NCI-H82 treated with DMSO at 0.1 percent for 48 hours (cell line): ENCODE measurements around the gene FKBP6.
"Not testable (repeated sequence)": the region's sequence is repeated elsewhere in the genome, so short reads cannot be mapped to it uniquely, and the experiment has no call there.

ENCODE experiments used
- DNase-seq: peaks from one replicate; lab custom pipeline; 2025; ENCODE audit not compliant: unreplicated experiment; lab: John Stamatoyannopoulos, UW

Gene FKBP6

GRCh38 chr7:73356159-73356558, 28.2 kb downstream of the FKBP6 start:
- no peak for DNase-seq

GRCh38 chr7:73358590-73359275, 30.8 kb downstream of the FKBP6 start:
- no peak for DNase-seq

DNA sequence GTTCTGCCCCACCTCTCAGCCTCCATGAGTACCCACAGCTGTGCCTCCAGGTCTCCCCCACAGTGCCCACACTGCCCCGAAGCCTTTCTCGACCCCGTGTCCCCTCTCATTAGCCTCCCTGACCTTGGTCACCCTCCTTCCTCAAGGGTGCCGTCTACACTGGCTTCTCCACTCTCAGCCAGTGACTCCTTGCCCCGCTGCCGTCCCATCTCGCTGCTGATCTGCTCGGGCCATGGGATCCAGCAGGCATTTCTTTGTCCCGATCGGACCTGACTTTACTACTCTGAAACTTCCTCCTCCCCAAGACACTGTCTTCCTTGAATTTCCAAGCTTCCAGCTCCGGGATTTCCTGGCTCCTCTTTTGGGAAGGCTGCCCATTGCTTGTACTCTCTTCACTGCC, 31.3 kb downstream of the FKBP6 start:
- no peak for DNase-seq

DNA sequence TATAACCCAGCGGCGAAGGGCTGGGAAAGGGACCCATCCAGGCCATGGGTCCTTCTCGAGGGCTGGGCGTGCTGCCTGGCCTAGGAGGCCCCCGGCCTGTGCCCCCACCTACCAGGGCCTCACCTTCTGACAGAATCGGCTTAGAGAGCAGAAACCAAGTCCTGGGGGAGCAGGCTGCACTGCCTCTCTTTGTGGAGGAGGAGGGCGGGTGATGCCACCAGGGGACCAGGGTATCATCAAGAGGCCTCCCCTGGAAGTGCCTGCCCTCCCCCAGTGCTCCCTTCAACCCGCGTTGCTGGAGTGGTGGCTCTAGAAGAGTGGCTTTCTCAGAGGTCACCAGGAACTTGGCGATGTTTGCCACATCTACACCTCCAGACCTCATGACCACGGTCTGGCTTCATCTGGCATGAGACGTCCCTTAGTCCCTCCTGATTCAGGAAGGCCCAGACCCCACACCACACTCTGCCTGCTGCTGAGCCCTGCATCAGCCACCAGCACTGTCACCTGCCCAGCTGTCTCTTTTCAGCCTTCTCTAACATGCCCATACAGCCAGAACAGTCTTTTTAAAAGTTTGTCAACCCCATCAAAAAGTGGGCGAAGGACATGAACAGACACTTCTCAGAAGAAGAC, 31.9 kb downstream of the FKBP6 start:
- DNase-seq = no peak

- DNase-seq = not testable (repeated sequence)
These were observed 32.6 kb downstream of the FKBP6 start for GRCh38 chr7:73360590-73360989.

GRCh38 chr7:73363225-73364005, 35.5 kb downstream of the FKBP6 start:
- no peak for DNase-seq

- no peak for DNase-seq
These were observed 36.2 kb downstream of the FKBP6 start for GRCh38 chr7:73364006-73364728.

- no peak for DNase-seq
These were observed 38.2 kb downstream of the FKBP6 start for GRCh38 chr7:73366127-73366526.

GRCh38 chr7:73366990-73367389, 39.0 kb downstream of the FKBP6 start:
- no peak for DNase-seq

- no peak for DNase-seq
These were observed 41.0 kb downstream of the FKBP6 start for GRCh38 chr7:73369009-73369408.

- DNase-seq = no peak
These were observed 41.7 kb downstream of the FKBP6 start for GRCh38 chr7:73369622-73370021.

- DNase-seq = no peak
These were observed 45.8 kb downstream of the FKBP6 start for GRCh38 chr7:73373741-73374140.

- DNase-seq = not testable (repeated sequence)
These were observed 48.3 kb downstream of the FKBP6 start for GRCh38 chr7:73376262-73376661.

DNA sequence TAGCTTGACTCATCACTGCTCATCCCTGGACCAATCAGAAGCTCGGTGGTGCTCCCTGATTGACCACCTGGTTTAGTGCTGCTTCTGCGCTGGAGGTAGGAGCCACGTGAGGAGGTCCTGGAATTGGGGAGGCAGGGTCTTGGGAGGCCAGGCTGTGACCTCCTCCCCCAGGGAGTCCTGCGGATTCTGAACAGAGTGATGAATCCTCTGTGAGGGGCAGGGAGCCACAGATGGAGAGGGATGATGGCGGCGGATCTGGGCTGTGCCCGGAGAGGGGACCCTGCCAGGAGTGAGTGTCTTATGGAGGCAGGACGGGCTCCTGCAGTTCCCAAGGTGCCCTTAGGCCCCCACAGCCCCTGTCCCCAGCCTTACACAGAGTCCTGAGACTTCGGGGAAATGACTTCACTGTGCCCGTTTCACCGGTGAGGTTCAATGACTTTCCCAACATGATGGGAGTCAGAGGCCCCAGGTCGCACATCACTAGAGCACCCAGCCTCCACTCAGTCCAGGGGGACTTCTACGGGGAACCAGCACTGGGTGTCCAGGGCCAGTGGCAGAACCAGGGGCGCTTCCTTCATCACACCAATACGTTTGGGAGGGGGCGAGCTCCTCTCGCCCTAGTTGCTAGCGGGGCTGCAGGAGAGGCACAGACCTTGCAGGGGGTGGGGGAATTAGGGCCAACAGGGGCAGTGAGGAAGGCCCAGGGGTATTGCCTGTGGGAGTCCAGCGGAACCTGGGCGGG, 48.9 kb downstream of the FKBP6 start:
- DNase-seq = no peak

- not testable (repeated sequence) for DNase-seq
These were observed 49.6 kb downstream of the FKBP6 start for GRCh38 chr7:73377413-73378200.

DNA sequence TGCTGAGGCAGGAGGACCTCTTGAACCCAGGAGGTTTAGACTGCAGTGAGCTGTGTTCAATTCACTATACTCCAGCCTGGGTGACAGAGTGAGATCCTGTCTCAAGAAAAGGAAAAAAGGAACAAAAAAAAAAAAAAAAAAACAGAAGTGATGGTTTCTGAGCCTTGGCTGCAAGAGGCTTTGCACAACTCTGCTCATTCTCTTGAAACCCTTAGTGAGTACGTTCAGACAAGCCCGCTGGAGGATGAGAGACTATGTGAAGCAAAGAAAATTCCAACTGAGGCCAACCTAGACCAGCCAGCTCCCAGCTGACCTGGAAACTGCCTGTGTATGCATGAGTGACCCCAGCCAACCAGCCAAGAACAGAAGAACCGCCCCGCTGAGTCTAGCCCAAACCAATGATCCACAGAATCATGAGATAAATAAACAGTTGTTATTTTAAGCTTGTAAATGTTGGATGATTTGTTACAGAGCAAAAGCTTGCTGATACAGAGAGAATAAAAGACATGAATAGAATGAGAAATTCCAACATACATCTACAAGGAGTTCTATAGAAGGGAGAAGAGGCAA, 55.1 kb downstream of the FKBP6 start:
- no peak for DNase-seq

DNA sequence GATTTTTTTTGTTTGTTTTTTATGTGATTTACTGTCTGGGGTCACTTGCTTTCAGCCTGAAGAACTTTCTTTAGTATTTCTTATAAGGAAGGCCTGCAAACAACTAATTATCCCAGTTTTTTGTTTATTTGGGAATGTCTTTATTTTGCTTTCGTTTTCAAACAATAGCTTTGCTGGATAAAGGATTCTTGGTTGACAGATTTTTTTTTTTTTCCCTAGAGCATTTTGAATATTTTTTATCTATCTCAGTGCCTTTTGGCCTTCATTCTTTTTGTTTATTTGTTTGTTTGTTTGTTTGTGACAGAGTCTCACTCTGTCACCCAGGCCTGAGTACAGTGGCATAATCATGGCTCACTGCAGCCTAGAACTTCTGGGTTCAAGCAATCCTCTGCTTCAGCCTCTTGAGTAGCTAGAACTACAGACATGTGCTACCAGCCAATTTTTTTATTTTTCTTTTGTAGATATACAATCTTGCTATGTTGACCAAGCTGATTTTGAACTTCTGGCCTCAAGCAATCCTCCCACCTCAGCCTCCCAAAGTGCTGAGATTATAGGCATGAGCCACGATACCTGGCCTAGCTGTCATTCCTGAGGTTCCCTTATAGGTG, 59.4 kb downstream of the FKBP6 start:
- no peak for DNase-seq

GRCh38 chr7:73387908-73388414, 60.0 kb downstream of the FKBP6 start:
- no peak for DNase-seq

GRCh38 chr7:73391396-73391795, 63.4 kb downstream of the FKBP6 start:
- no peak for DNase-seq
